ENCODE measurements around the gene SLC29A1.

Gene SLC29A1

GRCh38 chr6:44255871-44256774 is 32.7 kb downstream of the SLC29A1 start:
- Histone ChIP-seq H3K9ac (ENCODE audit: low read depth, low read length) (peak overlapping the region; percentile 82), H3K4me1 (ENCODE audit: control insufficient read depth, insufficient read depth, low read length) (no peaks in the 10 kb centered on the region), H3K9me3 (ENCODE audit: control insufficient read depth, insufficient read depth, low read length) (no peaks in the 10 kb centered on the region), H3K36me3 (ENCODE audit: control insufficient read depth, insufficient read depth, low read length) (peaks cover 37% of the 10 kb centered on the region), H3K4me3 (ENCODE audit: low read depth, low read length) (peak overlapping the region; percentile 86), H3K27me3 (ENCODE audit: control insufficient read depth, insufficient read depth, low read length) (no peaks in the 10 kb centered on the region)

- Histone ChIP-seq H3K36me3 (ENCODE audit: control insufficient read depth, insufficient read depth, low read length) (peaks cover 32% of the 10 kb centered on the region), H3K27me3 (ENCODE audit: control insufficient read depth, insufficient read depth, low read length) (no peaks in the 10 kb centered on the region), H3K9me3 (ENCODE audit: control insufficient read depth, insufficient read depth, low read length) (no peaks in the 10 kb centered on the region), H3K4me1 (ENCODE audit: control insufficient read depth, insufficient read depth, low read length) (no peaks in the 10 kb centered on the region), H3K4me3 (ENCODE audit: low read depth, low read length) (peak overlapping the region; percentile 86), H3K9ac (ENCODE audit: low read depth, low read length) (peak overlapping the region; percentile 82)
Measured at GRCh38 chr6:44256775-44257024, 33.3 kb downstream of the SLC29A1 start.

DNA sequence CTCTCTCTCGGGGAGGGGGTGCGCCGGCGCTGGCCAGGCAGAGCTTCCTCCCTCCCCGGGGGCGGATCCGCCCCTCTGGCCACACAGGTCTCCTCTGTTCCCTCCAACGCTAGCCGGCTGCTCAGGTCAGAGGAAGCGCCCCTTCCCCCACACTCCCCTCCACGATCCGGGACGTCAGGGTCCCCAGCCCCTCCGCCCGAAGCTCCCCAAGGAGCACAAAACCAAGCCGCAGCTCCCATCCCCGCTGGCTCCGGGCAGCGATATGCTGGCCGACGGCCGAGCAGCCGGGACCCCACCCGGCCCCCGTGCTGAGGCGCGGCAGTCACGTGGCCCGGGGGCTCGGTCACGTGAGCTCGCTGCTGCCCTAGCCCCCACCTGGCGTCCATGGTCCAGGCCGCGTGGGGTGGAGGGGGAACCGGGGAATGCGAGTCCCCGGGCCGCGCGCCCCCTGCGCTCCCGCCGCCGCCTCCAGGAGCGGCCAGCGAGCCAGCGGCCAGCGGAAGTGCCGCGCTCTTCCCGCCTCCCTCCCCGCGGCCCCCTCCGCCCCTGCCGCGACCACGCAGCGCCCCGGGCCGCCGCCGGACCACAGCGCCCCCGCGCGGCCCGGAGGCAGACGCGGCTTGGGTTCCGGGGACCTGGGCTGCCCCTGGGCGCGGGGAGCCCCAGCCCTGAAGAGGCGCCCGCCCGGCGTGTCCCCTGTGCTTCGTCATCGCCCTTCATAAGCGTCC is 33.8 kb downstream of the SLC29A1 start, which contains the start of gene SLC35B2:
Gene SLC35B2, minus strand, starts transcription at position 504 of the 728 bp plus-strand sequence. Its CDS starts 118 bp downstream, at position 386.
- peaks cover 32% of the 10 kb centered on the region for H3K36me3 ChIP-seq (ENCODE audit: control insufficient read depth, insufficient read depth, low read length)
- no peaks in the 10 kb centered on the region for H3K9me3 ChIP-seq (ENCODE audit: control insufficient read depth, insufficient read depth, low read length)
- peak within 1 kb of the TSS; percentile 82 for H3K9ac ChIP-seq (ENCODE audit: low read depth, low read length)
- H3K4me1 ChIP-seq (ENCODE audit: control insufficient read depth, insufficient read depth, low read length): no peaks in the 10 kb centered on the region
- H3K4me3 ChIP-seq (ENCODE audit: low read depth, low read length): peak within 1 kb of the TSS; percentile 86
- H3K27me3 ChIP-seq (ENCODE audit: control insufficient read depth, insufficient read depth, low read length): no peaks in the 10 kb centered on the region

DNA sequence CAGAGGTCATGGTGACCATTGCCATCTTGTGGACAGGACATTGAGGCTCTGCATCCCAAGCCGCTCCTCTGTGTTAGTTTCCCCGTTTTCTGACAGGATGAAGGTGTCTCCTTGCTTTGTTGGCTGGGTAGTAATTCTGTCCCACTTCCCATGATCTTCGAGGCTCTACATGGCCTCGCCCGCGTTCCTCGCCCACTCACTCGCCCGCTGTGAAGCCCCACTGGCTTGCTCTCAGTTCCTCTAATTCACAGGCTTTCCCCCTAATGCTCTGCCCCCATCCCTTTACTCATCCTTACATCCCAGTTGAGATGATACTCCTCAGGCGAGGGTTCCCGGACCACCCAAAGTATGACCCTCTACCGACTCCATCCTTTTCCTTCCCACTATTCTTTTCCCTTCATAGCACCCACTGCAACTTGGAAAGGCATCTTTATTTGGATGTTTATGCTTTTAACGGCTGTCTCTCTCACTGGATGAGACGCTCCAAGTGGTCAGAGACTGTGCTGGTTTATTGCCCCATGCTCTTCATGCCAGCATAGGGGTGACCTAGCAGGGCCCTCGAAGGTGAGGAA is 34.4 kb downstream of the SLC29A1 start:
- peak overlapping the region; percentile 51 for H3K4me3 ChIP-seq (ENCODE audit: low read depth, low read length)
- H3K9me3 ChIP-seq (ENCODE audit: control insufficient read depth, insufficient read depth, low read length): no peaks in the 10 kb centered on the region
- no peaks in the 10 kb centered on the region for H3K27me3 ChIP-seq (ENCODE audit: control insufficient read depth, insufficient read depth, low read length)
- peak overlapping the region; percentile 41 for H3K9ac ChIP-seq (ENCODE audit: low read depth, low read length)
- no peaks in the 10 kb centered on the region for H3K4me1 ChIP-seq (ENCODE audit: control insufficient read depth, insufficient read depth, low read length)
- peaks cover 30% of the 10 kb centered on the region for H3K36me3 ChIP-seq (ENCODE audit: control insufficient read depth, insufficient read depth, low read length)

DNA sequence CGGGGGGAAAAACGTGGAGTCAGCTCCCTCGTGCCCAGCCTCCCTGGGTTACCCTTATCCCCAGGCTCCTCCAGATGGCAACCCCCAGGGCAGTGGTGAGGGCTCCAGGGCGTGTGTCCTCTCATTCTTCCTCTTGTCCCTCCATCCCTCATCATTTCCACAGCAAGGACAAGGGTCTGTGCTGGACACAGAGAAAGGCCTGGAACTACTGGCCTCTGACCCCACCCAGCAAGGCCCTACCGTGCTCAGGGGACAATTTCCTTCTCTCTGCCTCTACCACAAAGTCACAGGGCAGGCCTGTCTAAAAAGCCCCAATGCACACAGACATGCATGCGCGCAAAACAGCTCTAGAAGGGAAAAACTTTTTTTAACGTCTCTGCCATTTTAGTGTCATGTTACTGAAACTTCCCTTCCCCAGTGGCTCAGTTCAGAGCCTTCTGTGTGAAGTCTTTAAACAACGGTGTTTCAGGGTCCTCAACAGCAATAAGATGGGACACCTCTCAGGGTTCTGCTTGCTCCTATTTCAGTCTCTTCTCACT is 35.0 kb downstream of the SLC29A1 start:
- Histone ChIP-seq H3K36me3 (ENCODE audit: control insufficient read depth, insufficient read depth, low read length) (peaks cover 25% of the 10 kb centered on the region), H3K27me3 (ENCODE audit: control insufficient read depth, insufficient read depth, low read length) (no peaks in the 10 kb centered on the region), H3K9ac (ENCODE audit: low read depth, low read length) (no peak overlapping the region), H3K9me3 (ENCODE audit: control insufficient read depth, insufficient read depth, low read length) (no peaks in the 10 kb centered on the region), H3K4me1 (ENCODE audit: control insufficient read depth, insufficient read depth, low read length) (peaks cover 4% of the 10 kb centered on the region), H3K4me3 (ENCODE audit: low read depth, low read length) (peak overlapping the region; percentile 51)

DNA sequence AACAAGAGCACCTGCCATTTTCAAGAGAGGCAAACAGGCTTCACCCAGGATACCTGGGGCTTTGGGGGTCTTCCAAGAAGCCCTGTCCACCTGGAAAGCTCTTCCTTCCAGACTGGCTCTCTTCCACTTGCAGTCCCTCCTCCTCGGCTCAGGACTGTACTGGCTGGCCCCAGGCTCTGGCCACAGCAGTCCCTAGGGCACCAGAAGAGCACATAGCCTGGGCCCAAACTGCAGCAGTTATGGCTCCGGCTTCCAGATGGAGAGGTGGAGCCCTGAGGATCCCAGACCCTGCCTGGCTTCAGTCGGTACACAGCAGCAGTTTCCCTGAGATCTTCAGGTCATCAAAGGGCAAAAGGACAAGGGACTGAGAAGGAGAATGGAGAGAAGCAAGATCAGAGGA is 35.5 kb downstream of the SLC29A1 start:
- Histone ChIP-seq H3K36me3 (ENCODE audit: control insufficient read depth, insufficient read depth, low read length) (peaks cover 22% of the 10 kb centered on the region), H3K27me3 (ENCODE audit: control insufficient read depth, insufficient read depth, low read length) (no peaks in the 10 kb centered on the region), H3K9ac (ENCODE audit: low read depth, low read length) (no peak overlapping the region), H3K9me3 (ENCODE audit: control insufficient read depth, insufficient read depth, low read length) (no peaks in the 10 kb centered on the region), H3K4me3 (ENCODE audit: low read depth, low read length) (no peak overlapping the region), H3K4me1 (ENCODE audit: control insufficient read depth, insufficient read depth, low read length) (peaks cover 9% of the 10 kb centered on the region)

GRCh38 chr6:44260011-44260410 is 36.6 kb downstream of the SLC29A1 start:
- Histone ChIP-seq H3K9me3 (ENCODE audit: control insufficient read depth, insufficient read depth, low read length) (no peaks in the 10 kb centered on the region), H3K4me1 (ENCODE audit: control insufficient read depth, insufficient read depth, low read length) (peaks cover 15% of the 10 kb centered on the region), H3K4me3 (ENCODE audit: low read depth, low read length) (no peak overlapping the region), H3K36me3 (ENCODE audit: control insufficient read depth, insufficient read depth, low read length) (peaks cover 19% of the 10 kb centered on the region), H3K27me3 (ENCODE audit: control insufficient read depth, insufficient read depth, low read length) (peaks cover 3% of the 10 kb centered on the region), H3K9ac (ENCODE audit: low read depth, low read length) (no peak overlapping the region)

- Histone ChIP-seq H3K27me3 (ENCODE audit: control insufficient read depth, insufficient read depth, low read length) (peaks cover 3% of the 10 kb centered on the region), H3K36me3 (ENCODE audit: control insufficient read depth, insufficient read depth, low read length) (peaks cover 19% of the 10 kb centered on the region), H3K4me1 (ENCODE audit: control insufficient read depth, insufficient read depth, low read length) (peaks cover 15% of the 10 kb centered on the region), H3K4me3 (ENCODE audit: low read depth, low read length) (no peak overlapping the region), H3K9me3 (ENCODE audit: control insufficient read depth, insufficient read depth, low read length) (no peaks in the 10 kb centered on the region), H3K9ac (ENCODE audit: low read depth, low read length) (no peak overlapping the region)
Measured at GRCh38 chr6:44260451-44261297, 37.3 kb downstream of the SLC29A1 start.

DNA sequence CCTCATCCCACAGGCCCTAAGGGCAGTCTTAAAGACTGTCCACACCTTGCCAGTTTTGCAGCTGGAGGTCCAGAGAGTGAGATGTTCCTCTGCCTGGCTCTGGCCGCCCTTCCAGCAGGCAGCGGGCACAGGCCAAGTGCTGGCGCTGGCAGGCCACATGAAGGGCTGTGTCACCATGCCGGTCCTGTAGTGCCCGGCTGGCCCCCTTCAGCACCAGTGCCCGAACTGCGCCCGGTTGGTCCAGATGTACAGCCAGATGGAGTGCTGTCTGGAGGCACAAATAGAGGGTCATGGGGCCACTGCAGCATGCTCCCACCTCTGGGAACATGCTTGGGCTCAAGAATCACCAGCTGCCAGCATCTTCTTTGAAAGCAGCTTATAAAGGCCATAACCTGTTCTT is 38.2 kb downstream of the SLC29A1 start:
- Histone ChIP-seq H3K27me3 (ENCODE audit: control insufficient read depth, insufficient read depth, low read length) (peaks cover 8% of the 10 kb centered on the region), H3K9me3 (ENCODE audit: control insufficient read depth, insufficient read depth, low read length) (no peaks in the 10 kb centered on the region), H3K4me3 (ENCODE audit: low read depth, low read length) (no peak overlapping the region), H3K9ac (ENCODE audit: low read depth, low read length) (no peak overlapping the region), H3K4me1 (ENCODE audit: control insufficient read depth, insufficient read depth, low read length) (peaks cover 15% of the 10 kb centered on the region), H3K36me3 (ENCODE audit: control insufficient read depth, insufficient read depth, low read length) (peaks cover 19% of the 10 kb centered on the region)

DNA sequence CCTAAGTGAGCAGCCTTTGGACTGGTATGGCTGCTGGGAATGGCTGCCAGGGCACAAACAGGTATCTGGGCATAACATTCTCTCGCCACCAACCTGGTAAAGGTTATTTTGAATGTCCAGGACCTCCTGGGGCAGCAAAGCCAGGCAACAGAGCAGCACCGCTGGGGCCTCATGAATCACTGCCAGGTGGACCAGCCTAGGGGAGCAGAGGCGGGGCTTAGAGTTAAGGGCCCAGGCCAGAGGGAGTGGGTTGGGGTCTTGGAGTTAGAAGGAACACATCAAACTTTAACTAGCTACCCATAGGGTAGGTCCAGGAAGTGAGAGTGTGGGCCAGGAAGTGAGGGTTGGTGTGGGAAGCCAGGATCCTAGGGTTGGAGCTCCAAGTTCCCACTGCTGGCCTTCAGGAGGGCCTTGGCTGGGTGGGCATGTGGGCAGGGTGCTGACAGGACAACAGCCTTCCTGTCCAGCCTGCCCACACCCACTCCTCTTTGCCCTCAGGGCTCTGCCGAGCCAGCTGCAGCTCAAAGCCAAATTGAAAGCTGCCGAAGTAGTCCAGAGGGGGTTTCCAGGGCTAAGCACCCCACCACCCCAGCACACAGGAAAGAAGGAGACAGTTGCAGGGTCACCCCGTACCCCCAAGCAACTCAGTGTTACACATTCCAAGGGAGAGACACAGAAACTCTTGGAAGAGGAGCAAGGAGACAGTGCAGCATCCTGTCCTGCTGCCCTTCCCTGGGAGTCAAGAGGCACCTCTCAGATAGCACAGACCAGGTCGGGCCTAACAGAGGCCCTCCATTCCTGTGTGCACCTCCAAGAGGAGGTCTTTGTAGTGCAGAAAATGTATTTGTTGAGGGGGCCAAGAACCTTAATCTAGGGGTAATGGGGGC is 39.3 kb downstream of the SLC29A1 start:
- Histone ChIP-seq H3K4me1 (ENCODE audit: control insufficient read depth, insufficient read depth, low read length) (peaks cover 15% of the 10 kb centered on the region), H3K9ac (ENCODE audit: low read depth, low read length) (no peak overlapping the region), H3K4me3 (ENCODE audit: low read depth, low read length) (peak overlapping the region; percentile 82), H3K36me3 (ENCODE audit: control insufficient read depth, insufficient read depth, low read length) (peaks cover 19% of the 10 kb centered on the region), H3K9me3 (ENCODE audit: control insufficient read depth, insufficient read depth, low read length) (no peaks in the 10 kb centered on the region), H3K27me3 (ENCODE audit: control insufficient read depth, insufficient read depth, low read length) (peaks cover 9% of the 10 kb centered on the region)
